Measurements from ENCODE around the gene SUSD4. TPM values are rescaled to one million over a fixed set of nuclear protein-coding genes. Genes with fewer than 3 reads are reported as not detected.

SUSD4 gene
- total RNA-seq, 1 experiment from 2014 or later, result 2.3 TPM

DNA sequence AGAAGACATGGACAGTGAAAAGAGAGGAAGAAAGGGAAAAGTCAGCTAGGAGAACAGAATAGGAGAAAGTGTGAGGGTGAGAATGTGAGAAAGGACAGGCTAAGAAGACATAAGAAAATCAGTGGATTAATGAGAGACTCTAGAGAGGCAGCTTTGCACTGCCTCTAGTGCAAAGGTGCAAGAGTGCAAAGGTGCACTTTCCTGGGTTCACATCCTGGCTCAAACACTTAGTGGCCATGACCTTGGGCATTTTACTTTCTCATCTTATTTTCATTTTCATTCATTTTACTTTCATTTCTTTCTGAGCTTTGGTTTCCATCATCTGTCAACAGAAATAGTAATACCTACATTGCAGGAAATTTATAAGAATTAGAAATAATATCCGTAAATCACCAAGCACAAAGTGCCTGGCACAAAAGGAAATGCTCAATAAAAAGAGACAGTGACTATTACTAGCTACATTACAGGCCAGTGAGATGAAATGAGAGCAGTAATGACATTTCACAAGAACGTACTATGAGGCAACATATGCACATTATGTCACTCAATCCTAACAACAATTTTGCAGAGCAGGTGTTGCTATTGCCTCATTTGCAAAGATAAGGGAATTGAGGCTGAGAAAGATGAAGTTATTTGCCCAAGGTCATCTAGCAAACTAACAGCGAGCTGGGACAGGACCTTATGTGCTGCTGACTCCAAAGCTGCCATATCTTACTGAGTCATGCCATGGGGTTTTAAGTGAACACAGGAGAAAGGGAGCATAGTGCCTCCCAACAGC is 113.9 kb downstream of the SUSD4 start:
- no peaks in the 10 kb centered on the region for H3K27me3 Mint-ChIP-seq (ENCODE audit: insufficient read depth, unreplicated experiment)
- no peaks in the 10 kb centered on the region for H3K9me3 Mint-ChIP-seq (ENCODE audit: unreplicated experiment)
- no peaks in the 10 kb centered on the region for H3K36me3 Mint-ChIP-seq (ENCODE audit: insufficient read depth, unreplicated experiment)
- POLR2A ChIA-PET, result interaction anchor here (0.6 to 2.5 kb wide), 28 partner anchors 9 to 1172 kb away, joined by 3 to 19 read pairs (median 4); no protein-coding TSS in a partner anchor
- peaks cover 14% of the 10 kb centered on the region for H3K4me1 Mint-ChIP-seq (ENCODE audit: insufficient read depth, unreplicated experiment)
- no peak overlapping the region for H3K4me3 Mint-ChIP-seq (ENCODE audit: unreplicated experiment)
- intact Hi-C loops (cut with micrococcal nuclease), result loop anchor here (10.0 kb wide), 1 partner anchor 435 kb away; the partner anchor contains the start of gene DISP1
- TF ChIP-seq, protein P1, sequence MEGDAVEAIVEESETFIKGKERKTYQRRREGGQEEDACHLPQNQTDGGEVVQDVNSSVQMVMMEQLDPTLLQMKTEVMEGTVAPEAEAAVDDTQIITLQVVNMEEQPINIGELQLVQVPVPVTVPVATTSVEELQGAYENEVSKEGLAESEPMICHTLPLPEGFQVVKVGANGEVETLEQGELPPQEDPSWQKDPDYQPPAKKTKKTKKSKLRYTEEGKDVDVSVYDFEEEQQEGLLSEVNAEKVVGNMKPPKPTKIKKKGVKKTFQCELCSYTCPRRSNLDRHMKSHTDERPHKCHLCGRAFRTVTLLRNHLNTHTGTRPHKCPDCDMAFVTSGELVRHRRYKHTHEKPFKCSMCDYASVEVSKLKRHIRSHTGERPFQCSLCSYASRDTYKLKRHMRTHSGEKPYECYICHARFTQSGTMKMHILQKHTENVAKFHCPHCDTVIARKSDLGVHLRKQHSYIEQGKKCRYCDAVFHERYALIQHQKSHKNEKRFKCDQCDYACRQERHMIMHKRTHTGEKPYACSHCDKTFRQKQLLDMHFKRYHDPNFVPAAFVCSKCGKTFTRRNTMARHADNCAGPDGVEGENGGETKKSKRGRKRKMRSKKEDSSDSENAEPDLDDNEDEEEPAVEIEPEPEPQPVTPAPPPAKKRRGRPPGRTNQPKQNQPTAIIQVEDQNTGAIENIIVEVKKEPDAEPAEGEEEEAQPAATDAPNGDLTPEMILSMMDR (IDR thresholded peaks at IDR 0.05; ENCODE audit: unreplicated experiment), result no peak
- DNase-seq (ENCODE audit: unreplicated experiment), result peak; percentile 82
- H3K27ac Mint-ChIP-seq (ENCODE audit: low read depth, unreplicated experiment), result no peak overlapping the region
- CTCF ChIA-PET, result interaction anchor here (0.6 to 3.0 kb wide), 16 partner anchors 11 to 434 kb away, joined by 3 to 18 read pairs (median 4); no protein-coding TSS in a partner anchor
- no TSS peak for BruUV-seq (replicated peaks)

DNA sequence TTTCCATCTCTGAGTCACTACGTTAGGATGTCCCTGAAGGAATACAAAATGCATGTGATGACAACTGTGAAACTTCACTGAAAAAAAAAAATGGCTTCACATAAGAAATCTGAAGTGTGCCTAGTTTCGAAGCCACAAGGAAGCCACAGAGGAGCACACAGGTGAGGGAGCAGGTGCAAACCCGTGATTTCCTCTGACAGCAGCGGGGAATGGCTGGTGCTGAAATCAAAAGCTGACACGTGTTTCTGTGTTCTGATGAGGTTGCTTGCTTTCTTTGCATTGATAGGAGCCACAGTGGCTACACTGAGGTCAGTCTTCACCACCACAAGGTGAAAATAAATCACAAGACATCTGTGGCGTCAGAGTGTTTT is 115.2 kb downstream of the SUSD4 start:
- Mint-ChIP-seq H3K9me3 (ENCODE audit: unreplicated experiment) (no peaks in the 10 kb centered on the region), H3K36me3 (ENCODE audit: insufficient read depth, unreplicated experiment) (no peaks in the 10 kb centered on the region), H3K27me3 (ENCODE audit: insufficient read depth, unreplicated experiment) (no peaks in the 10 kb centered on the region), H3K4me3 (ENCODE audit: unreplicated experiment) (no peak overlapping the region), H3K27ac (ENCODE audit: low read depth, unreplicated experiment) (no peak overlapping the region), H3K4me1 (ENCODE audit: insufficient read depth, unreplicated experiment) (peaks cover 14% of the 10 kb centered on the region)
- BruUV-seq (replicated peaks), result no TSS peak
- TF ChIP-seq, protein P1 (IDR thresholded peaks at IDR 0.05; ENCODE audit: unreplicated experiment), result no peak
- intact Hi-C loops (cut with micrococcal nuclease), result no loop called here
- POLR2A ChIA-PET, result interaction anchor here (0.6 to 2.5 kb wide), 4 partner anchors 68 to 662 kb away, joined by 5 to 19 read pairs (median 8); no protein-coding TSS in a partner anchor
- DNase-seq (ENCODE audit: unreplicated experiment), result no peak
- CTCF ChIA-PET, result interaction anchor here (2.3 to 3.0 kb wide), 2 partner anchors 115 to 125 kb away, joined by 11 to 16 read pairs; no protein-coding TSS in a partner anchor

DNA sequence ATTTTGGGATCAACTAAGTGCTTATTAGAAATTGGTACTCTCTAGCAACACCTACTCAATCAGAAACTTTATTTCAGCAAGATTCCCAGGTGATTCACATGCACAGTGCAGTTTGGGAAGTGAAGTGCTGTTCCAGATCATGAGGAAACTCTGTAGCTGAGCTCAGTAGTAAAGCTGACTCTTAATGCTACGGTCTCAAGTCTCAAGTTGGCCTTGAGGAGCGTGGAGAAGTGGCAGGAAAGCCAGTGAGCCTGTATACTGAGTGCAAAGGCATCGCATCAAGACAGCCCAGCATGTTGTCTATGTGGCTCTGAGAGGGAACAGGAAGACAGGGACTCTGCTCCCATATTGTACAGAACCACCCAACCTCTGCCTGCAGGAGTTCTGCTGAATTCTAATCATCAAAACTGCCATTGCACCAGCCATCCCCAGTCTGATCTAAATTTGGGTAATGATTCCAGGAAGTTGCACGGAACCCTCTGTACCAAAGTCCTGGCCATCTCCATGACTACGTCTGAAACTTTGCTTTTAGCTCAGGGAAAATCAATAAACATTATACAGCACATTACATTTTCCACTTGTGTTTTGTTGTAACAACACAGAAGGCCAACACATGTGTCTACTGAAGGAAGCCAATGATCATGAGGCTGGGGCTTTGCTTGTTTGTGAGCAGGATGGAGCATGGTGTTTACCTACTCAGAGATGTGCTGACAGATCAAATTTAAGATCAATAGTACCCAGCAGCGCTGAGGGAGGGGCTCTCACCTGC is 115.8 kb downstream of the SUSD4 start:
- BruUV-seq (replicated peaks), result no TSS peak
- peaks cover 14% of the 10 kb centered on the region for H3K4me1 Mint-ChIP-seq (ENCODE audit: insufficient read depth, unreplicated experiment)
- H3K4me3 Mint-ChIP-seq (ENCODE audit: unreplicated experiment), result no peak overlapping the region
- H3K9me3 Mint-ChIP-seq (ENCODE audit: unreplicated experiment), result no peaks in the 10 kb centered on the region
- ChIA-PET POLR2A (no interaction called here), CTCF (interaction anchor here (0.6 to 3.0 kb wide), 3 partner anchors 124 to 553 kb away, joined by 3 to 11 read pairs (median 3); no protein-coding TSS in a partner anchor)
- intact Hi-C loops (cut with micrococcal nuclease), result no loop called here
- no peak for DNase-seq (ENCODE audit: unreplicated experiment)
- TF ChIP-seq, protein P1 (IDR thresholded peaks at IDR 0.05; ENCODE audit: unreplicated experiment), result no peak
- no peak overlapping the region for H3K27ac Mint-ChIP-seq (ENCODE audit: low read depth, unreplicated experiment)
- H3K27me3 Mint-ChIP-seq (ENCODE audit: insufficient read depth, unreplicated experiment), result no peaks in the 10 kb centered on the region
- H3K36me3 Mint-ChIP-seq (ENCODE audit: insufficient read depth, unreplicated experiment), result no peaks in the 10 kb centered on the region
